NCI-H128 (cell line): ENCODE results near the gene ZNF99.
"Not testable (repeated sequence)": the region's sequence is repeated elsewhere in the genome, so short reads cannot be mapped to it uniquely, and the experiment has no call there.

Source experiments
- DNase-seq: peaks from one replicate; lab custom pipeline; 2025; ENCODE audit not compliant: unreplicated experiment; lab: John Stamatoyannopoulos, UW

ZNF99 gene

GRCh38 chr19:22783651-22784410 is at the start of gene ZNF99:
TSS of gene ZNF99 (minus strand) at chr19:22784151. CDS start at chr19:22784016, 135 bp downstream.
- DNase-seq: no peak

DNA sequence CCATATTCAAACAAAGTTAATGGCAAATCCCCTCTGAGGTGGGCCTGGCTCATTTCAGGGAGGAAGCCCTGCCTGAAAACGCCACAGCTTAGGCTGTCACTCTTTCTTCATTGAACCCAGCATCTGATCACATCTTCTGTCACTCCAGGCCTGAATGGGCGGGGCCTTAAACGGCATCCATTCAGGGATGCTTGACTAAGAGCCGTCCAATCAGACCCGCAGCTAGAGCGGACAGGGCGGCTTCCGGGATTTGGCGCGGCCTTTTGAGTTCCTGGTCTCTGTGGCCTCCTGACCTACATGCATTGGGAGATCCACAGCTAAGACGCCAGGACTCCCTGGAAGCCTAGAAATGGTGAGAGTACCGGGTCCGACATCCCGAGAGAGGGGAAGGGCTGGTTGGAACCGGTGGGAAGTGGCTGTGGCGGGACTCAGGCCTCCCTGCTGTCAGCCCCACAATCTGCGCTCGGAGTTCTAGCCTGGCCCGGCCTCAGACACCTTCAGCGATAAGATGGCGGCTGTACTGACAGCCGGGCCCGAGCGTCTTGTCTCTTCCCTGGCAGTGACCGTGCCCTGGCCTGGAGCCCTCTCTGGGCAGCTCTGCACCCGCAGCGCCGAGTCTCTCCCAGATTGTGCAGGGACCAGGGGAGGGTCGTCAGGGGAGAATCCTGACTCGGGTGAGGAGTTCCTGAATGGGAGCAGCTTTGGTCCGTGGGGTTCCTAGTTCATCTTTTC is 48.2 kb upstream of the ZNF99 start, which contains the start of gene ZNF723:
ZNF723 (plus strand) TSS at position 261 of the 732 bp plus-strand sequence; CDS start at position 350, 89 bp downstream.
- DNase-seq: no peak

GRCh38 chr19:22831211-22831610 is 47.3 kb upstream of the ZNF99 start:
- no peak for DNase-seq

- no peak for DNase-seq
Observed at GRCh38 chr19:22814124-22814523, 30.2 kb upstream of the ZNF99 start.

DNA sequence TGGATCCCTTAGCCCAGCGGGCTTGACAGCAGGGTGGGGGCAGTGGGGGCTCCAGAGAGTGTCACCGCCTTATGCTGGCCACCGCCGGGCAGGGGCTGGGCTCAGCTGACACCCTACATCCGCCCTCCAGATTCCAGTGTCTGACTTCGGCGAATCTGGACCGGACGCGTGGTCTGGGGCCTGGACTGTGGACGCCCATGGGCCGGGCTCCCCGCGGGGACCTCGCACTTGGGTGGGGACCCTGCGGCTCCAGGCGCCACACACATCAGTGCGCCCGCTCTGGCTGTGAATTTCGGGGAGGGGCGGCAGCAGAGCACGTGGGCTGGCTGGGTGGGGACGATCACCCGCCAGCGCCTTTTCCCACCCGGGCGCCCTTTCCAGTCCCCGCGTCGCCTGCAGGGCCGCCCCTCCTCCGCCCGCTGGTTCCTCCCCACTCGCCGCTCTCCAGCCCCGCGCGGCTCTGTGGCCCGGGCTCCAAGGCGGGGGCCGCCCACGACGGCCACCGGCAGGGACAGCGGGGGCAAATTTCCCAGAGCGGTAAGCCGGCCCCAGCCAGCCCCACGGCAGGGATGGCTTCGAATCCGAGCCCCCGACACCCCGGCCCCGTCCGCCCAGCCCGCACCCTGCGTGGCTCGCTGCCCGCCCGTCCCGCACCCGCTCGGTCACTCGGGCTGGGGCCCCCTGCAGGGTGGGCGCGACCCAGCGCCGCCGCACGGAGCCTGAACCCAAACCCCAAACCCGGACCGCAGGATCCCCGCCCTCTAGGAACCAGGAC is 23.3 kb upstream of the ZNF99 start:
- DNase-seq: no peak

DNA sequence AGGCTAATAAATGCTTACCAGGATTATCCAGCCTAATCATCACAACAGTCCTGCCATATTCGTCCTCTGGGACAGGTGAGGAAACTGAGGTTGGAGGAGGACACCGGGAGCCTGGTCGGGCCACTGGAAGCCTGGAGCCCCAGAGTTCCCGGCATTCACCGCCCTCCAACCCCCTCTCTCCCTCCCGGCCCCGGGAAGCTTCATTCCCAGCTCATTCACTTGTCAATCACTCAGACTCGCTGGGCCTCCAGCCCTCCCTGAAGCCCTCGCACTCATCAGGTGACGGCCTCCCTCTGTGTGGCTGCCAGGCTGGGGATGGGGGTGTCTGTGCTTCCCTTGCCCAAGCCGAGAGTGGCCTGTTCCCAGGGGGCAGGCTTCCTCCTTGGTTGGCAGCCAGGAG is 22.5 kb upstream of the ZNF99 start:
- no peak for DNase-seq

- no peak for DNase-seq
Observed at GRCh38 chr19:22797040-22797439, 13.1 kb upstream of the ZNF99 start.

- not testable (repeated sequence) for DNase-seq
Observed at GRCh38 chr19:22792863-22793262, 8.9 kb upstream of the ZNF99 start.

DNA sequence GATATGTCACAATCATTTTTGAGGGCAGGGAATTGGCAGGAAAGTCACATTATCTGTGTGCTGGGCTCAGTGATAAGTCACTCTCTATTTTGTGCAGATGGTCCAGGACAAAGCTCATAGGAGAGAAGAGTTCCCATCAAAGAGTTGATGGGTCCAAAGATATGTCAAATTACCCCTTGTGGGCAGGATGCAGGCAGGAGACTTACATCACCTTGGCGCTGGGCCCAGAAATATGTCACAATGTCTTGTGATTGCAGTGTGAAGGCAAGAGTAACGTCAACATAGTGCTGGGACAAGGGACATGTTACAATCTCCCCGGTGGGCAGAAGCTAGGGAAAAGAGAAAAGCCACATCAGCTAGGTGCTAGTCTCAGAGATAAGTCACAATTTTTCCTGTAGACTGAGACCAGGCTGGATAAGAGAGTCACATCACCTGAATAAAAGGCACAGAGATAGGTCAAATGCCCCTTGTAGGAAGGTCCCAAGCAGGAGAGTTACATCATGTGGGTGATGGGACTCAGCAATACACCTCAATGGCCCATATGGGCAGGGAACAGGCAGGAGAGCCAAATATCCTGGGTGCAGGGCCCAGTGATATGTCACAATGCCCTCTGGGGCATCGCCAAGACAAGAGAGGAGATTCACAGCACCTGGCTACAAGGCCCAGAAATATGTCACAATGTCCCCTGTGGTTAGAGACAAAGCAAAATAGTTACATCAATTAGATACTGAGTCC is 47.9 kb downstream of the ZNF99 start:
- DNase-seq: no peak

DNA sequence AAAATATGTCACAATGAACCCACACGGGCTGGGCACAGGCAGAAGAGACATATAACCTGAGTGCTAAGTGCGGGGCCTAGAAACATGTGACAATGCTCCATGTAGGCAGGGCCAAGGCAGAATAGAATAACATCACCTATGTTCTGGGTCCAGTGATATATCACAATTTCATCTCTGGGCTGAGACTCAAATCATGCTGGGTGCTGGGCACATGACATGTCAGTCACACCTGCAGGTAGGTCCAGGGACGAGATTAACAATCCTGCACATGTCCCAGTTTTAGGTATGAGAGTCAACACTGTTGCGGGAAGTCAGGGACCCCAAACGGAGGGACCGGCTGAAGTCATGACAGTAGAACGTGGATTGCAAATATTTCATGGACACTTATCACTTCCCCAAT is 50.3 kb downstream of the ZNF99 start:
- DNase-seq: no peak

GRCh38 chr19:22728214-22728613 is 55.7 kb downstream of the ZNF99 start:
- not testable (repeated sequence) for DNase-seq

DNA sequence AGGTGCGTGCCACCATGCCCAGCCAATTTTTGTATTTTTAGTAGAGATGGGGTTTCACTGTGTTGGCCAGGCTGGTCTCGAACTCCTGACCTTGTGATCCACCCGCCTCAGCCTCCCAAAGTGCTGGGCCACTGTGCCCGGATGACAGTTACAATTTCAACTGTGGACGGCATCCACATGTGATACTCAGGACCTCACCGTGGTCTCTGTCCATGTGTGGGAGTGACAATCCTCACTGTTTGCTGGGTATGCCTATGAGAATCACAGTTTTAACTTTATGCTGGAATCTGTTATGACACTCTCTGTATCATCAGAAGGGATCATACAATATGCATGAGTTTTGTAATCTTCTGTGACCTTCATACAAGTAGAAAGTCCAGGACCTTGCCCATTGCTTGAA is 62.4 kb downstream of the ZNF99 start:
- DNase-seq: not testable (repeated sequence)

DNA sequence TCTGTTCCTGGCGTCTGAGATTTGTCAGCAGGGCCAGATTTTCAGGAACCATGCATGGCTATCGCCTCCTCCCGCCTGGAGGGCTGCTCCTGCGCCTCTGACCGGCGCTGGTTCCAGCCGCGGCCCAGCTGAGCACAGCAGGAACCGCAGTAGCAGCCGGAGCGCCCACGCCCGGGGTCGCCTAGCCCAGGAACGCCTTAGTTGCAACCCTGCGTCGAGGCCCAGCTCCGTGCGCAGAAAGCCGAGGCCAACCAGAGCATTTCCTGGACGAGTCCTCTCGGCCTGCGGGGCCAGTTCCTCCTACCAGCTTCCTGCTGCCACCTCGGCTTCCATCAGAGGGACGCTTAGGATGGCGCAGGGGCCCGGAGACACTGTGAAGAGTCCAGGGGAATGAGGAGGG is 75.0 kb downstream of the ZNF99 start:
- no peak for DNase-seq

- not testable (repeated sequence) for DNase-seq
Observed at GRCh38 chr19:22703096-22703495, 80.9 kb downstream of the ZNF99 start.

DNA sequence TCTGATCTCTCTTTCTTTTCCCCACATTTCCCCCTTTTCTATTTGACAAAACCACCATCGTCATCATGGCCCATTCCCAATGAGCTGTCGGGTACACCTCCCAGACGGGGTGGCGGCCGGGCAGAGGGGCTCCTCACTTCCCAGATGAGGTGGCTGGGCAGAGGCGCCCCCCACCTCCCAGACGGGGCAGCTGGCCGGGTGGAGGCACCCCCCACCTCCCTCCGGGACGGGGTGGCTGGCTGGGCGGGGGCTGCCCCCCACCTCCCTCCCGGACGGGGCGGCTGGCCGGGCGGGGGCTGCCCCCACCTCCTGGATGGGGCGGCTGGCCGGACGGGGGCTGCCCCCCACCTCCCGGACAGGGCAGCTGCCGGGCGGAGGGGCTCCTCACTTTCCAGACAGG is 81.3 kb downstream of the ZNF99 start:
- DNase-seq: not testable (repeated sequence)
